GM13976 (cell line): ENCODE results near the gene CADM2.

Source experiments
- DNase-seq: peaks from one replicate; pipeline ENCODE4 v3.0.0; 2012; ENCODE audit warnings: low spot score
- in situ Hi-C: fragments of 300-500 bp; cut with MboI; formaldehyde crosslinking; loops from one replicate; pipeline ENCODE4 v1.12.0; 2022; ENCODE audit warnings: low sequenced_read_pairs, mixed read lengths, inconsistent platforms; ENCODE audit not compliant: unreplicated experiment
- TF ChIP-seq, protein P1 (sequence below): IDR thresholded peaks from 2 replicates; pipeline ENCODE4 v1.5.1; 2012; ENCODE audit warnings: borderline replicate concordance, mild to moderate bottlenecking; ENCODE audit not compliant: insufficient read depth; ENCODE audit errors: extremely low read depth, missing control alignments, control extremely low read depth

Gene CADM2

DNA sequence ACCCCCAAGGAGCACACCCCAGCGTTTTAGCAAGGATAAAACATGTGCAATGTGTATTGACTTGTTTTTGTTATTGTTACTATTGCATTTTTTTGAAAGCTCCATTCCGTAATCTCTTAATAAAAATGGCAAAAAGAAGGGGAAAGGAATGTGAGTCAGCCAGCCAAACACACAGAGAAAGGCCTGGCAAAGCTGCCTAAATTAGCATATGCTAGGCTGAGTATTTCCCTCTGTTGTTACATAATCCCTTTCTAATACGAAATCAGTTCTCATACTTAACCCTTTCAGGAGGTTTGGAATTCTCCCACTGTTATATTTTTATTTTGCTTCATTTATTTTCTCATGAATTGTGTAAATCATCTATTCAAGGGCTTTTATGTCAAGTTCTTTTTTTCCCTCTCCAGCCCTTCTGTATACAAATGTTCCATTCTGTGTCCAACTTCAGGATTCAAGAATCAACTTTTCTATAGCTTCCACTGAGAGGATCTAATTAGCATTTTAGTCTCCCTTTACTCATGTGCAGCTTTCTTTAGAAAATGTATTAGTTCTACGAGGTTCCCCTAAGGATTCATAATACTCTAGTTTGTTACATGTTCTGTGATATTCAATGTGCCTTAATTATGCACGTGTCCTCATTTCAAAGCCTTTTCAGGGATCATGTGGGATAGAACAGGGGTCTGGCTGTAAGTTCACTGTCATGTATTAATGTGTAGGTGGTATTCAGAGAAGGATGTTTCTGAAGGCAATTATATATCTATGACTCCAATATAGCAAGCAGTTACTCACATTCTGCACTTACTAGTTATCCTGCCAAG is 9.2 kb downstream of the CADM2 start:
- TF ChIP-seq, protein P1, sequence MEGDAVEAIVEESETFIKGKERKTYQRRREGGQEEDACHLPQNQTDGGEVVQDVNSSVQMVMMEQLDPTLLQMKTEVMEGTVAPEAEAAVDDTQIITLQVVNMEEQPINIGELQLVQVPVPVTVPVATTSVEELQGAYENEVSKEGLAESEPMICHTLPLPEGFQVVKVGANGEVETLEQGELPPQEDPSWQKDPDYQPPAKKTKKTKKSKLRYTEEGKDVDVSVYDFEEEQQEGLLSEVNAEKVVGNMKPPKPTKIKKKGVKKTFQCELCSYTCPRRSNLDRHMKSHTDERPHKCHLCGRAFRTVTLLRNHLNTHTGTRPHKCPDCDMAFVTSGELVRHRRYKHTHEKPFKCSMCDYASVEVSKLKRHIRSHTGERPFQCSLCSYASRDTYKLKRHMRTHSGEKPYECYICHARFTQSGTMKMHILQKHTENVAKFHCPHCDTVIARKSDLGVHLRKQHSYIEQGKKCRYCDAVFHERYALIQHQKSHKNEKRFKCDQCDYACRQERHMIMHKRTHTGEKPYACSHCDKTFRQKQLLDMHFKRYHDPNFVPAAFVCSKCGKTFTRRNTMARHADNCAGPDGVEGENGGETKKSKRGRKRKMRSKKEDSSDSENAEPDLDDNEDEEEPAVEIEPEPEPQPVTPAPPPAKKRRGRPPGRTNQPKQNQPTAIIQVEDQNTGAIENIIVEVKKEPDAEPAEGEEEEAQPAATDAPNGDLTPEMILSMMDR = no peak
- in situ Hi-C loops = no loop called here
- DNase-seq = no peak

- DNase-seq = no peak
- TF ChIP-seq, protein P1 = no peak
- in situ Hi-C loops = no loop called here
Measured at GRCh38 chr3:84968701-84969235, 10.0 kb downstream of the CADM2 start.

- DNase-seq = no peak
- in situ Hi-C loops = no loop called here
- TF ChIP-seq, protein P1 = no peak
Measured at GRCh38 chr3:84974347-84974746, 15.6 kb downstream of the CADM2 start.

DNA sequence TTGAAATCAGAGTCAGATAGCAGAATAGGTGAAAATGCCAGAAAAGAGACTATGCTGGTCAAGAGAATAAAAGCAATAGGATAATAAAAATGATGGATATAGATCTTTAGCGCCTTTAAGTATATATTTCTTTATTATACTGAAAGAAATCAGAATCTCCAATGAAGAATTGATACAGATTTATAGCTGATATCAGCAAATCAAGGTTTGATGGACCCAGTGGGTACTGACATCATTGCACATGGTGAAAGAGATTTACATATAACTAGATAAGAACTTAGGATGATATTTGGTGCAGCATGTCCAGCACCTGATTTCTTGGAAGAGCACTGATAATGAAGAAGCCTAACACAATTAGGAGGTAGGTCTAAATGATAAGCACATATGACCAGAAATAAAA is 18.2 kb downstream of the CADM2 start:
- DNase-seq = no peak
- in situ Hi-C loops = no loop called here
- TF ChIP-seq, protein P1 = no peak

DNA sequence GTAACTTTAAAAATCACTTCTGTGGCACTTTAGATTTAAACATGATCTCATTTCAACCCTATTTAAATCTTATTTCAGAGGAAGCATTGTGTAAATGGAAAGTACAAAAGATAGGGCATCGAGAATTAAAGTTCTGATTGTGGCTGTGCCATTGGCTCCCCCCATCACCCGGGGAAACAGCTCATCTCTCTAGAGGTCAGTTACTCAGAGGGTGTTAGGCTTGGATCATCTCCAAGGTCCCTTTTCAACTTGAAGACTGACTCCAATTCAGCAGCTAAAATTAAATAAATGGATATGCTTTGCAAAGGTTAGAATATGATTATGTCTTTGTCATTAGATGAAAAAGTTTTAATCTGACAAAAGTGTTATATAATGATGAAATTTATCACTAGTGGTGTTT is 20.1 kb downstream of the CADM2 start:
- DNase-seq = no peak
- TF ChIP-seq, protein P1 = no peak
- in situ Hi-C loops = no loop called here

GRCh38 chr3:84980011-84980410 is 21.2 kb downstream of the CADM2 start:
- TF ChIP-seq, protein P1 = no peak
- DNase-seq = no peak
- in situ Hi-C loops = no loop called here

- in situ Hi-C loops = no loop called here
- no peak for DNase-seq
- TF ChIP-seq, protein P1 = no peak
Measured at GRCh38 chr3:84980456-84980855, 21.7 kb downstream of the CADM2 start.
